Liver (tissue), 9 donors: ENCODE measurements around the gene COL4A1. TPM values are rescaled to one million over a fixed set of nuclear protein-coding genes. Genes with fewer than 3 reads are reported as not detected.

Experiments used
- DNase-seq: peaks from one replicate; pipeline ENCODE4 v3.0.0-alpha.2; 2017; ENCODE audit warnings: low spot score
- H3K27ac ChIP-seq, 2 donors: one replicate each; pipeline ENCODE4 v1.7.0; 2013; ENCODE audit warnings: inconsistent platforms in 2 of 2, low read length in 2 of 2, control low read depth in 1 of 2, low read depth in 1 of 2, mild to moderate bottlenecking in 1 of 2
- H3K27me3 ChIP-seq, 4 donors: one replicate each; pipeline versions ENCODE4 v1.6.1 to v1.7.0; 2013; ENCODE audit warnings: low read length in 3 of 4, inconsistent platforms in 1 of 4, mild to moderate bottlenecking in 1 of 4, moderate library complexity in 1 of 4; ENCODE audit not compliant: control insufficient read depth in 4 of 4, insufficient read depth in 4 of 4
- H3K36me3 ChIP-seq, 4 donors: one replicate each; pipeline versions ENCODE4 v1.6.1 to v1.7.0; 2013; ENCODE audit warnings: low read length in 3 of 4, mild to moderate bottlenecking in 3 of 4, low read depth in 1 of 4, moderate library complexity in 1 of 4; ENCODE audit not compliant: control insufficient read depth in 4 of 4, insufficient read depth in 3 of 4
- H3K4me1 ChIP-seq, 4 donors: one replicate each; pipeline versions ENCODE4 v1.6.1 to v1.7.0; 2013; ENCODE audit warnings: low read length in 3 of 4, mild to moderate bottlenecking in 3 of 4, moderate library complexity in 1 of 4; ENCODE audit not compliant: control insufficient read depth in 4 of 4, insufficient read depth in 4 of 4
- H3K4me3 ChIP-seq, 3 donors: one replicate each; pipeline versions ENCODE4 v1.6.1 to v1.7.0; 2013; ENCODE audit warnings: low read length in 3 of 3, control low read depth in 1 of 3, low read depth in 1 of 3, mild to moderate bottlenecking in 1 of 3
- H3K9ac ChIP-seq, 2 donors: one replicate each; pipeline ENCODE4 v1.7.0; 2013; ENCODE audit warnings: low read length in 2 of 2, mild to moderate bottlenecking in 2 of 2, moderate library complexity in 2 of 2, control low read depth in 1 of 2, low read depth in 1 of 2
- H3K9me3 ChIP-seq, 4 donors: one replicate each; pipeline versions ENCODE4 v1.6.1 to v1.7.0; 2013; ENCODE audit warnings: low read length in 3 of 4; ENCODE audit not compliant: control insufficient read depth in 4 of 4
- ATF3 ChIP-seq: IDR thresholded peaks from 2 replicates; pipeline ENCODE4 v1.6.1; 2016; ENCODE audit warnings: antibody characterized with exemption
- CTCF ChIP-seq: fragments of 150-350 bp; IDR thresholded peaks from 2 replicates; pipeline ENCODE4 v1.5.1; 2017; ENCODE audit warnings: improper control_type of control experiment, low read depth, low read length; ENCODE audit not compliant: missing input control
- EGR1 ChIP-seq, 2 donors: IDR thresholded peaks; 2 replicates each; pipeline ENCODE4 v1.6.1; 2016 to 2018; ENCODE audit warnings: antibody characterized with exemption in 2 of 2, low read depth in 2 of 2
- FOXA1 ChIP-seq: IDR thresholded peaks from 2 replicates; pipeline ENCODE4 v1.6.1; 2016; ENCODE audit warnings: antibody characterized with exemption
- FOXA2 ChIP-seq: IDR thresholded peaks from 2 replicates; pipeline ENCODE4 v1.6.1; 2016; ENCODE audit warnings: antibody characterized with exemption
- GABPA ChIP-seq, 2 donors: IDR thresholded peaks in 1 of 2; conservative IDR thresholded peaks in 1 of 2; 2 replicates each; pipeline ENCODE4 v1.6.1; 2016; ENCODE audit warnings: antibody characterized with exemption in 2 of 2, mild to moderate bottlenecking in 1 of 2, moderate library complexity in 1 of 2
- HNF4G ChIP-seq: IDR thresholded peaks from 2 replicates; pipeline ENCODE4 v1.6.1; 2016; ENCODE audit warnings: antibody characterized with exemption
- JUND ChIP-seq, 2 donors: IDR thresholded peaks; 2 replicates each; pipeline ENCODE4 v1.6.1; 2016; ENCODE audit warnings: antibody characterized with exemption in 2 of 2
- NR2F2 ChIP-seq: IDR thresholded peaks from 2 replicates; pipeline ENCODE4 v1.6.1; 2016; ENCODE audit warnings: antibody characterized with exemption
- RAD21 ChIP-seq, 2 donors: IDR thresholded peaks; 2 replicates each; pipeline ENCODE4 v1.6.1; 2016; ENCODE audit warnings: antibody characterized with exemption in 2 of 2, mild to moderate bottlenecking in 2 of 2
- REST ChIP-seq: IDR thresholded peaks from 2 replicates; pipeline ENCODE4 v1.6.1; 2016; ENCODE audit warnings: antibody characterized with exemption, mild to moderate bottlenecking
- RXRA ChIP-seq, 2 donors: IDR thresholded peaks; 2 replicates each; pipeline ENCODE4 v1.6.1; 2017 to 2018; ENCODE audit warnings: antibody characterized with exemption in 2 of 2, mild to moderate bottlenecking in 1 of 2
- TAF1 ChIP-seq: conservative IDR thresholded peaks from 2 replicates; pipeline ENCODE4 v1.6.1; 2016; ENCODE audit warnings: antibody characterized with exemption, mild to moderate bottlenecking
- YY1 ChIP-seq: IDR thresholded peaks from 2 replicates; pipeline ENCODE4 v1.6.1; 2016; ENCODE audit warnings: antibody characterized with exemption, mild to moderate bottlenecking
- WGBS: extraction: QIAGEN DNeasy Blood & Tissue Kit; methylation state at CpG from one replicate; pipeline ENCODE4 v1.1.7; 2013; 5-methylcytosine and 5-hydroxymethylcytosine counted together
- polyA plus RNA-seq, 2 donors: library from polyadenylated mRNA; stranded (reverse) in 1 of 2; unstranded in 1 of 2; fragments of 200-250 nt in 1 of 2; fragments of >200 nt in 1 of 2; fragmentation: Nextera tagmentation in 1 of 2; extraction: Ambion mirVana in 1 of 2; gene quantifications; one replicate each; pipeline versions ENCODE4 v1.2.1 to v1.2.3, GENCODE V29; 2013 to 2015
- total RNA-seq, 2 donors: library from RNA; depleted of rRNA; stranded (reverse); fragments of >200 nt; gene quantifications; one replicate each; pipeline ENCODE4 v1.2.3, GENCODE V29; 2014
- TF ChIP-seq, protein P1 (sequence below): IDR thresholded peaks from 2 replicates; pipeline ENCODE4 v1.6.1; 2016; ENCODE audit warnings: antibody characterized with exemption
- donor health status: healthy.
- donor health status: healthy.
- donor health status: healthy.
- donor health status: healthy.
- donor health status: healthy.

The COL4A1 gene
- total and polyA plus RNA-seq, 4 donors = 5.0 to 68.5 (median 37.9) TPM

DNA sequence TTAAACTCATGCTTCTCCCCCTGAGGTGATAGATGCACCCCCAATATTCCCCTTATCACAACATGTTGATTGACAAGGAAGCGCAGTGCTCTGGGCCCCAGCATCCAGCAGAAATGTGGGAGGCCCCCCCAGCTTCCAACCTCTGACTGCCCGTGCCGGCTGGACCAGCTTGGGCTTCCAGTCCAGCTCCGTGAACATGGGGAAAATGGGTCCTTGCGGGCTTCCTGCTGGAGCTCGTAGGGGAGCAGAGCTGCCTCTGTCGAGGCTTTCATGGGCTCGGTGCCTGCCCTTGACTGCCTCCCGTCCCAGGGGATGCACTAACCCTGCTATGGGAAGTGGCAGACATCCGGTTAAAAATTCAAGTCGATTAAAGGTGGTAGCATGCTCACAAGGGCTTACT is 188.9 kb downstream of the COL4A1 start:
- TF ChIP-seq RAD21 (IDR thresholded peaks at IDR 0.05) (no peak), ATF3 (no peak), REST (no peak), FOXA1 (no peak), YY1 (no peak), NR2F2 (no peak), FOXA2 (no peak)
- TF ChIP-seq, protein P1, sequence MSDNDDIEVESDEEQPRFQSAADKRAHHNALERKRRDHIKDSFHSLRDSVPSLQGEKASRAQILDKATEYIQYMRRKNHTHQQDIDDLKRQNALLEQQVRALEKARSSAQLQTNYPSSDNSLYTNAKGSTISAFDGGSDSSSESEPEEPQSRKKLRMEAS = no peak
- DNase-seq = no peak
- Histone ChIP-seq H3K27ac (no peak overlapping the region), H3K9me3 (no peaks in the 10 kb centered on the region), H3K36me3 (no peaks in the 10 kb centered on the region), H3K4me3 (no peak overlapping the region), H3K9ac (no peak overlapping the region), H3K4me1 (no peaks in the 10 kb centered on the region), H3K27me3 (peaks cover 0 to 3% (median 1%) of the 10 kb centered on the region in 4 donors)
- WGBS = 87% methylated on average over 11 of the region's 11 CpGs

- 19% methylated on average over 23 of the region's 23 CpGs for WGBS
- DNase-seq = peak; percentile 78
- Histone ChIP-seq H3K9me3 (no peaks in the 10 kb centered on the region), H3K27ac (no peak overlapping the region), H3K27me3 (peaks cover 0 to 2% (median 0%) of the 10 kb centered on the region in 4 donors), H3K36me3 (no peaks in the 10 kb centered on the region), H3K9ac (no peak overlapping the region), H3K4me1 (no peaks in the 10 kb centered on the region), H3K4me3 (no peak overlapping the region)
- TF ChIP-seq JUND (IDR thresholded peaks at IDR 0.05) = no peak
- peak; percentile 77 for TF ChIP-seq CTCF
- TF ChIP-seq RAD21 (IDR thresholded peaks at IDR 0.05) = peak; percentile 86 to 94
These were observed 190.9 kb downstream of the COL4A1 start for GRCh38 chr13:110116072-110116487.

GRCh38 chr13:110115591-110115990 is 191.4 kb downstream of the COL4A1 start:
- no peaks in the 10 kb centered on the region for H3K9me3 ChIP-seq
- no peaks in the 10 kb centered on the region for H3K4me1 ChIP-seq
- DNase-seq = no peak
- WGBS = 80% methylated on average over 5 of the region's 5 CpGs
- no peaks in the 10 kb centered on the region for H3K36me3 ChIP-seq
- H3K4me3 ChIP-seq = no peak overlapping the region
- H3K27me3 ChIP-seq = peaks cover 0 to under 1% (median 0%) of the 10 kb centered on the region in 4 donors
- H3K27ac ChIP-seq = no peak overlapping the region
- H3K9ac ChIP-seq = no peak overlapping the region
- TF ChIP-seq TAF1 (no peak), CTCF (no peak), RAD21 (IDR thresholded peaks at IDR 0.05) (no peak), RXRA (IDR thresholded peaks at IDR 0.05) (no peak), GABPA (IDR thresholded peaks at IDR 0.05 in 1 of 2, conservative IDR thresholded peaks at IDR 0.05 in 1 of 2) (no peak), EGR1 (IDR thresholded peaks at IDR 0.05; ENCODE audit: low read depth in 2 of 2) (no peak), JUND (IDR thresholded peaks at IDR 0.05) (no peak), NR2F2 (no peak), HNF4G (no peak), REST (no peak)
- TF ChIP-seq, protein P1 = no peak
